Right lobe of liver (tissue), 6 donors: ENCODE results near the gene CCNK. TPM values are rescaled to one million over a fixed set of nuclear protein-coding genes. Genes with fewer than 3 reads are reported as not detected.

Source experiments
- ATAC-seq, 4 donors: fragments of 200-7000 bp; cut with Tn5 transposase; one replicate each; pipeline ENCODE4 v1.9.1; 2020; ENCODE audit warnings: mild to moderate bottlenecking in 4 of 4, moderate library complexity in 4 of 4
- DNase-seq, 3 donors: peaks; one replicate each; pipeline ENCODE4 v3.0.0-alpha.2; 2020
- H3K27ac ChIP-seq, 3 donors: fragments of 200-600 bp; one replicate each; pipeline ENCODE4 v1.8.0; 2022
- H3K27me3 ChIP-seq, 2 donors: fragments of 200-600 bp; one replicate each; pipeline ENCODE4 v1.8.0; 2022
- H3K36me3 ChIP-seq, 4 donors: fragments of 200-600 bp; sonication (generic) in 1 of 4; one replicate each; pipeline versions ENCODE4 v1.5.1 to v1.8.0; 2017 to 2022; ENCODE audit warnings: control low read depth in 1 of 4
- H3K4me1 ChIP-seq, 4 donors: fragments of 200-600 bp; sonication (generic) in 1 of 4; one replicate each; pipeline versions ENCODE4 v1.5.1 to v1.8.0; 2017 to 2022; ENCODE audit warnings: control low read depth in 1 of 4
- H3K4me3 ChIP-seq, 3 donors: fragments of 200-600 bp; one replicate each; pipeline ENCODE4 v1.8.0; 2022
- H3K9me3 ChIP-seq, 4 donors: fragments of 200-600 bp; sonication (generic) in 1 of 4; one replicate each; pipeline versions ENCODE4 v1.5.1 to v1.8.0; 2017 to 2022; ENCODE audit warnings: control low read depth in 1 of 4
- CTCF ChIP-seq, 4 donors: fragments of 200-600 bp in 3 of 4; fragments of 450-650 bp in 1 of 4; IDR thresholded peaks; one replicate each; pipeline versions ENCODE4 v1.5.1 to v1.8.0; 2016 to 2022; ENCODE audit warnings: antibody characterized with exemption in 4 of 4, mild to moderate bottlenecking in 2 of 4
- POLR2A ChIP-seq: fragments of 450-650 bp; IDR thresholded peaks from one replicate; pipeline ENCODE4 v1.6.1; 2017; ENCODE audit warnings: antibody characterized with exemption, mild to moderate bottlenecking
- WGBS: methylation state at CpG from one replicate; pipeline ENCODE4 v1.1.6; 2018; ENCODE audit warnings: low coverage, low lambda C conversion rate; ENCODE audit not compliant: insufficient coverage; ENCODE audit errors: missing lambda C conversion rate; 5-methylcytosine and 5-hydroxymethylcytosine counted together
- intact Hi-C, 2 donors: fragments of 100-400 bp; cut with DNase I; formaldehyde crosslinking; loops; one replicate each; pipeline versions ENCODE4 v1.11.2 to v1.14.1; 2022
- total RNA-seq, 6 experiments: library from RNA; depleted of rRNA in 2 of 6; stranded (reverse); fragments of >200 nt in 2 of 6; fragmentation: NEBNext Ultra II Directional in 3 of 6; extraction: Animal tissue kit (Norgen Biotek cat#: 25700) in 3 of 6; gene quantifications; one replicate each; pipeline versions ENCODE4 v1.1.0 to v1.2.4, GENCODE V29; 2016 to 2023
- donor health status: DM: no; HTN: yes; CAD: no.
- donor health status: DM: no; HTN: no; CAD: no.
- donor health status: DM: no; HTN: no; CAD: no.
- donor health status: DM: no; HTN: yes; CAD: no.
- donor health status: DM: no; HTN: yes; CAD: no.

CCNK gene
- total RNA-seq, 6 experiments from 2014 or later = 11.8 to 23.4 (median 15.4) TPM

- DNase-seq = no peak
- intact Hi-C loops = no loop called here
Observed at GRCh38 chr14:99538275-99538674, 57.1 kb downstream of the CCNK start.

GRCh38 chr14:99538733-99539132, 57.5 kb downstream of the CCNK start:
- no peaks in the 10 kb centered on the region for H3K36me3 ChIP-seq
- no peak for DNase-seq
- no peaks in the 10 kb centered on the region for H3K4me1 ChIP-seq
- TF ChIP-seq CTCF (IDR thresholded peaks at IDR 0.05) (no peak), POLR2A (no peak)
- H3K27ac ChIP-seq = no peak overlapping the region
- H3K4me3 ChIP-seq = no peak overlapping the region
- intact Hi-C loops = no loop called here
- H3K9me3 ChIP-seq = no peaks in the 10 kb centered on the region
- 53% methylated on average over 3 of the region's 5 CpGs for WGBS
- no peaks in the 10 kb centered on the region for H3K27me3 ChIP-seq
- ATAC-seq = no peak

More at GRCh38 chr14:99538275-99538674, 57.1 kb downstream of the CCNK start:
- WGBS = 0% methylated on average over 1 of the region's 9 CpGs
- no peak for TF ChIP-seq CTCF (IDR thresholded peaks at IDR 0.05)
- TF ChIP-seq POLR2A = no peak
- Histone ChIP-seq H3K27me3 (no peaks in the 10 kb centered on the region), H3K4me3 (no peak overlapping the region), H3K4me1 (no peaks in the 10 kb centered on the region), H3K36me3 (no peaks in the 10 kb centered on the region), H3K9me3 (no peaks in the 10 kb centered on the region), H3K27ac (no peak overlapping the region)
- ATAC-seq = no peak

GRCh38 chr14:99539491-99539890, 58.3 kb downstream of the CCNK start:
- Histone ChIP-seq H3K36me3 (no peaks in the 10 kb centered on the region), H3K4me3 (no peak overlapping the region), H3K27me3 (no peaks in the 10 kb centered on the region), H3K9me3 (no peaks in the 10 kb centered on the region), H3K4me1 (no peaks in the 10 kb centered on the region), H3K27ac (no peak overlapping the region)
- intact Hi-C loops = no loop called here
- ATAC-seq (no peak), DNase-seq (no peak)
- TF ChIP-seq POLR2A (no peak), CTCF (IDR thresholded peaks at IDR 0.05) (no peak)
- WGBS = 55% methylated on average over 9 of the region's 9 CpGs

GRCh38 chr14:99540196-99541032, 59.2 kb downstream of the CCNK start:
- Histone ChIP-seq H3K27ac (no peak overlapping the region), H3K36me3 (no peaks in the 10 kb centered on the region), H3K4me1 (no peaks in the 10 kb centered on the region), H3K4me3 (no peak overlapping the region), H3K27me3 (no peaks in the 10 kb centered on the region), H3K9me3 (no peaks in the 10 kb centered on the region)
- TF ChIP-seq POLR2A (no peak), CTCF (IDR thresholded peaks at IDR 0.05) (no peak)
- DNase-seq = no peak
- no peak for ATAC-seq
- no CpG with 5 or more reads among the region's 15 CpGs for WGBS
- intact Hi-C loops = no loop called here
